GM19463 (cell line): ENCODE measurements around the gene KIF26A.

ENCODE experiments used
- ATAC-seq: cut with Tn5 transposase; IDR thresholded peaks from one replicate; pipeline ENCODE4 v1.9.1; 2021; ENCODE audit warnings: mild to moderate bottlenecking, moderate library complexity; ENCODE audit not compliant: unreplicated experiment

Gene KIF26A

DNA sequence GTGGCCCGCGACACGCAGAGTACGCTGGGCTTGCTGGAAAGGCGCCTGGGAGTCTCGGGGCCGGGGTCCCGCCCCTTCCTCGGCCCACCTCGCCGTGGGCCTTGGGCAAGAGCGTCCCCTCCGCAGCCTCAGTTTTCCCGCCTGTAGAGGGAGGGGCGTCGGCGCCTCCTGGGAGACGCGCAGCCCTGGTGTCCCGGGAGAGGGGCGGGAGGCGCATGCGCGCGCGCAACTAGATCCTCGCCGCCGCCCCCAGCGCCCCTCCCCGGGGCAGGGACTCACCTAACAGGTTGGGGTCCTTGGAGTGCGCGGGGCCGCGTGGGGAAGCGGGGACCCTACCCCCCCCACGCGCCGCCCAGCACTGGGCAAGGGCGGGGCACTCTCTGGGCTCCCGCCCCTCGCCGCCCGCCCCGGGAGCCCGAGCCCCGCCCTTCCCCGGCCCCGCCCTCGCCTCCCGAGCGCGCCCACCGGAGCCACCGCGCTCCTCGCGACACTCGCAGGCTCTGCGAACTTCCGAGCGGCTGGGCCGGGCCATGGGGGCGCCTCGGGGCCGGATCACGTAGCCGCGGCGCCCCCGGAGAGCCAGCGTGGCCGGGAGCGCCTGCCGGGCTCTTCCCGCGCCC, at the start of gene KIF26A:
Gene KIF26A (plus strand): TSS at position 490 of the 620 bp plus-strand sequence. CDS start 136 bp downstream, outside the sequence.
- no peak for ATAC-seq

DNA sequence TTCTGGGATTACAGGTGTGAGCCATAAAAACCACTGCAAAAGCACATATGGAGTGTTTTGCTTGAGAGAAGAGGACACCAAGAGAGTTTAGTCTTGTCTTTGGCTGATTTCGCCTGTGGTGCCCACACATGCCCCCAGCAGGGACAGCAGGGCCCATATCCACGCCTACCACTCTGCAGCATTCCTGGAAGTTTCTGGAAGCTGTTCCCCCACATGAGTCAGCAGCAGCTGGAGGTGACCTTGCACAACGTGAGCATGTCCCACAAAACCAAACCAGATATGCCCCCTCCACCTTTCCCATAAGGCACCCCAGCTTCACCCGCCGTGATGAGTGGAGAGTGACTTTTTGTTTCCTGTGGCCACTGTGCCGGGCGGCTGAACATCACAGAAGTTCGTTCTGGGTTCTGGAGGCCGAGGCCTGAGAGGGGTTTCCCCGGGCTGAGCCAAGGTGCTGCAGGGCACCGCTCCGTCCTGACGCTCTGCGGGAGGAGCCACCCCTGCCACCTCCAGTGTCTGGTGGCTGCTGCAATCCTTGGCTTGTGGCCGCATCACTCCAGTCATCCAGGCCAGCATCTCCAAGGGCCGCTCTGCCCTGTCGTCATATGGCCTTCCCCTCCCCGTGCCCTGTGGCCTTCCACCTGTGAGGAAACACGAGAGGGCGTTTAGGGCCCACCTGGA, 48.2 kb upstream of the KIF26A start:
- no peak for ATAC-seq

GRCh38 chr14:104091061-104091926, 47.1 kb upstream of the KIF26A start:
- no peak for ATAC-seq

- ATAC-seq: no peak
Observed at GRCh38 chr14:104091927-104092771, 46.2 kb upstream of the KIF26A start.

- ATAC-seq: no peak
Observed at GRCh38 chr14:104092931-104093365, 45.4 kb upstream of the KIF26A start.

- ATAC-seq: no peak
Observed at GRCh38 chr14:104093366-104094055, 44.9 kb upstream of the KIF26A start.

- no peak for ATAC-seq
Observed at GRCh38 chr14:104094056-104094708, 44.2 kb upstream of the KIF26A start.

- ATAC-seq: no peak
Observed at GRCh38 chr14:104094709-104095425, 43.5 kb upstream of the KIF26A start.

DNA sequence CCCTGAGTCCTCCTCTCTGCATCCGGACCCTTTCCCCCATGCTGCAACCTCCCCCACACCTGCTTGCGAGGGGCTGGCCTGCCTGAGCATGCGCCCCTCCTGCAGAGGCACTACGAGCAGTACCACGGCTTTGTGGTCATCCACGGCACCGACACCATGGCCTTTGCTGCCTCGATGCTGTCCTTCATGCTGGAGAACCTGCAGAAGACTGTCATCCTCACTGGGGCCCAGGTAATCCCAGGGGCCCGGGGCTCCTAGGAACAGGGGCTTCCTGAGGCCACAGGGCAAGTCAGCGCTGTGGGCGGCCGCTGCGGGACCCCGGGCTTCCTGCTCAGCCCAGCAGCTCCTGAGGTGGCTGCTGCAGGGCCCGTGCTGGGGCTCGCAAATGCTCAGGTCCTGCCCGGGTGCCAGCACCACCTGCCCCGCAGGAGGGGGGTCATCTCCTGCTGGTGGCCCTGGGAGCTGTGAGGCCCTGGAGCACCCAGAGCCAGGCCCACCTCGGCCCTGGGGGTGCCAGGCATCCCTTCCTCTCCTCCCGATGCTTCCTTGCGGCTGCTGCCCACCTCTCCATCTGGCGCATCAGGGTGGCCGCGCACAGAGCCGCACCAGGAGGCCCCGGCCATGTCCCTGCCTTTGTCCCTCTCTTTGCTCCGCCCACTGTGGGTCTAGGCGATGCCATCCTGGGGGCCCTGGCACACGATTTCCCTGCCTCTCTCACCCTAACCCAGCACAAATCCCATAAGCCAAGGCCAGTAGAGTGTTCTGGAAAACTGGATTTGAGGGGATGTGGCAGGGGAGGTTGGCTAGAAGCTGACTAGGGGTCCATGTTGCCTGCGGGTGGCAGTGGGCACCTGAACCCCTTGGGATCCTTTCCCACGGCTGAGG, 42.7 kb upstream of the KIF26A start:
- ATAC-seq: no peak

- ATAC-seq: no peak
Observed at GRCh38 chr14:104096318-104096717, 42.1 kb upstream of the KIF26A start.

GRCh38 chr14:104096751-104097700, 41.4 kb upstream of the KIF26A start:
- ATAC-seq: no peak

DNA sequence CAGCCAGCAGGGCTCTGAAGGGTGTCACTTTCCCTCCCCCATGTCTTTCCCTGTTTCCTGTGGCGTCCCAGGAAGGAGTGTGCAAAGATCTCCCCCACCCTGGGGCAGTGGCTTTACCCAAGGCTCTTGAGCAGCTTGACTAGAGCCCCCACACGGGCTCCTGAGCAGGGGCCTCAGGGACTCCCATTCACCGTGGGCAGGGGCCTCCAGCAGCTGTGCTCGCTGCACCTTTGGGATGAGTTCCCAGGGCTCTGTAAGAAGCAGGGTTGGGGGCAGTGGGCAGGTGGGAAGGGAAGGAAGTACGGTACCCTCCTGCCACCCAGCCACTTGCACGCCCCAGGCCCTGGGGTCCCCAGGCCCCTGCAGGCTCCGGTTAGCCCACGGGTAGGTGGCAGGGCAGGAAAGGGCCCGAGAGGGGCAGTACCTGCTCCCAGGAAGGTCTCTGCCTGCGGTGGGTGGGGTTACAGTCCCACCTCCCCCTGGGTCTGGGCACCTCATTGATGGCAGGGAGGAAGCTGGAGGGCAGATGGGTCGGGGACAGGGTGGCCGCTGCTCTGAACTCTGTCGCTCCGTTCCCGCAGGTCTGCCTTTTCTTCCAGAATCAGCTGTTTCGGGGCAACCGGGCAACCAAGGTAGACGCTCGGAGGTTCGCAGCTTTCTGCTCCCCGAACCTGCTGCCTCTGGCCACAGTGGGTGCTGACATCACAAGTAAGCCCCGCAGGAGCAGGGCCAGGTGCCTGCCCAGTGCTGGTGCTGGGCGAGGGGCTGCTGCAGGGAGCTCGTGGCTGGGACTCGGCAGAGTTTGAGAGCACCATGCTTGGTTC, 39.9 kb upstream of the KIF26A start:
- ATAC-seq: no peak

- ATAC-seq: no peak
Observed at GRCh38 chr14:104099096-104100041, 39.0 kb upstream of the KIF26A start.

- ATAC-seq: no peak
Observed at GRCh38 chr14:104100171-104101085, 38.0 kb upstream of the KIF26A start.
